T1000 (cell line): ENCODE measurements around the gene TRIO.

Source experiments
- DNase-seq: peaks from one replicate; lab custom pipeline; 2025; ENCODE audit warnings: mixed read lengths; lab: John Stamatoyannopoulos, UW

TRIO gene

GRCh38 chr5:14226554-14226953, 83.4 kb downstream of the TRIO start:
- DNase-seq = no peak

- no peak for DNase-seq
These were observed 83.8 kb downstream of the TRIO start for GRCh38 chr5:14226992-14227391.

- no peak for DNase-seq
These were observed 84.4 kb downstream of the TRIO start for GRCh38 chr5:14227513-14227912.

GRCh38 chr5:14228219-14228618, 85.1 kb downstream of the TRIO start:
- DNase-seq = no peak

- DNase-seq = no peak
These were observed 86.0 kb downstream of the TRIO start for GRCh38 chr5:14229181-14229580.

GRCh38 chr5:14229734-14230133, 86.6 kb downstream of the TRIO start:
- DNase-seq = no peak

- no peak for DNase-seq
These were observed 88.0 kb downstream of the TRIO start for GRCh38 chr5:14231156-14231555.

GRCh38 chr5:14231890-14232289, 88.7 kb downstream of the TRIO start:
- DNase-seq = no peak

GRCh38 chr5:14234204-14234603, 91.1 kb downstream of the TRIO start:
- no peak for DNase-seq

- no peak for DNase-seq
These were observed 92.7 kb downstream of the TRIO start for GRCh38 chr5:14235872-14236271.

- no peak for DNase-seq
These were observed 93.6 kb downstream of the TRIO start for GRCh38 chr5:14236757-14237156.

- DNase-seq = no peak
These were observed 94.4 kb downstream of the TRIO start for GRCh38 chr5:14237317-14238086.

GRCh38 chr5:14238272-14238671, 95.1 kb downstream of the TRIO start:
- DNase-seq = no peak

- no peak for DNase-seq
These were observed 96.3 kb downstream of the TRIO start for GRCh38 chr5:14239404-14239803.

- DNase-seq = no peak
These were observed 96.8 kb downstream of the TRIO start for GRCh38 chr5:14239951-14240350.

GRCh38 chr5:14240359-14240758, 97.2 kb downstream of the TRIO start:
- DNase-seq = no peak

GRCh38 chr5:14241141-14241540, 98.0 kb downstream of the TRIO start:
- no peak for DNase-seq

GRCh38 chr5:14242447-14242846, 99.3 kb downstream of the TRIO start:
- no peak for DNase-seq

GRCh38 chr5:14242871-14243383, 99.8 kb downstream of the TRIO start:
- DNase-seq = no peak

GRCh38 chr5:14243766-14244165, 100.6 kb downstream of the TRIO start:
- DNase-seq = no peak

- DNase-seq = no peak
These were observed 101.6 kb downstream of the TRIO start for GRCh38 chr5:14244721-14245120.

GRCh38 chr5:14245132-14245925, 102.2 kb downstream of the TRIO start:
- no peak for DNase-seq

GRCh38 chr5:14246350-14247053, 103.4 kb downstream of the TRIO start:
- DNase-seq = no peak
